Measurements from ENCODE around the gene TADA1. TPM values are rescaled to one million over a fixed set of nuclear protein-coding genes. Genes with fewer than 3 reads are reported as not detected.

Gene TADA1
- total RNA-seq, 2 donors from 2014 or later = 12.0 to 13.1 TPM

GRCh38 chr1:166819974-166820373, 56.1 kb downstream of the TADA1 start:
- H3K27ac Mint-ChIP-seq = no peak overlapping the region
- no peak overlapping the region for H3K4me3 Mint-ChIP-seq
- ATAC-seq (no peak), DNase-seq (no peak)
- no peaks in the 10 kb centered on the region for H3K36me3 Mint-ChIP-seq (ENCODE audit: low read depth)
- H3K4me1 Mint-ChIP-seq = no peaks in the 10 kb centered on the region
- peaks cover 4% of the 10 kb centered on the region for H3K27me3 Mint-ChIP-seq
- no peaks in the 10 kb centered on the region for H3K9me3 ChIP-seq (ENCODE audit: control insufficient read depth, low read length, poor library complexity, severe bottlenecking)

GRCh38 chr1:166814611-166815010, 61.5 kb downstream of the TADA1 start:
- no peaks in the 10 kb centered on the region for H3K9me3 ChIP-seq (ENCODE audit: control insufficient read depth, low read length, poor library complexity, severe bottlenecking)
- H3K27me3 Mint-ChIP-seq = peaks cover 37% of the 10 kb centered on the region
- H3K36me3 Mint-ChIP-seq (ENCODE audit: low read depth) = peaks cover 3% of the 10 kb centered on the region
- H3K4me1 Mint-ChIP-seq = peaks cover 2% of the 10 kb centered on the region
- ATAC-seq = no peak
- DNase-seq = no peak
- no peak overlapping the region for H3K27ac Mint-ChIP-seq
- no peak overlapping the region for H3K4me3 Mint-ChIP-seq

- H3K36me3 Mint-ChIP-seq (ENCODE audit: low read depth) = peaks cover 3% of the 10 kb centered on the region
- no peak overlapping the region for H3K27ac Mint-ChIP-seq
- DNase-seq = no peak
- no peak for ATAC-seq
- H3K4me3 Mint-ChIP-seq = no peak overlapping the region
- peaks cover 2% of the 10 kb centered on the region for H3K4me1 Mint-ChIP-seq
- no peaks in the 10 kb centered on the region for H3K9me3 ChIP-seq (ENCODE audit: control insufficient read depth, low read length, poor library complexity, severe bottlenecking)
- H3K27me3 Mint-ChIP-seq = peaks cover 37% of the 10 kb centered on the region
These were observed 62.4 kb downstream of the TADA1 start for GRCh38 chr1:166813508-166814223.

GRCh38 chr1:166811691-166812090, 64.4 kb downstream of the TADA1 start:
- Mint-ChIP-seq H3K27ac (no peak overlapping the region), H3K36me3 (ENCODE audit: low read depth) (peaks cover 3% of the 10 kb centered on the region), H3K4me1 (peaks cover 2% of the 10 kb centered on the region), H3K4me3 (no peak overlapping the region), H3K27me3 (peaks cover 37% of the 10 kb centered on the region)
- DNase-seq (no peak), ATAC-seq (no peak)
- H3K9me3 ChIP-seq (ENCODE audit: control insufficient read depth, low read length, poor library complexity, severe bottlenecking) = no peaks in the 10 kb centered on the region

GRCh38 chr1:166808952-166809351, 67.1 kb downstream of the TADA1 start:
- Mint-ChIP-seq H3K4me3 (no peak overlapping the region), H3K27me3 (peaks cover 36% of the 10 kb centered on the region), H3K27ac (no peak overlapping the region), H3K4me1 (peaks cover 2% of the 10 kb centered on the region), H3K36me3 (ENCODE audit: low read depth) (peaks cover 3% of the 10 kb centered on the region)
- DNase-seq (no peak), ATAC-seq (no peak)
- H3K9me3 ChIP-seq (ENCODE audit: control insufficient read depth, low read length, poor library complexity, severe bottlenecking) = no peaks in the 10 kb centered on the region

Other genes starting within 250 kb of the TADA1 start
- gene POGK, start 36.8 kb downstream of the TADA1 start, total RNA-seq = 10 to 100 TPM; 24.7 to 27.7 TPM
- under 1 TPM; 0.20 to 0.34 TPM for gene ILDR2, start 99.3 kb upstream of the TADA1 start, total RNA-seq
- gene MAEL, start 113.0 kb upstream of the TADA1 start, total RNA-seq = not detected
- 1 to 10 TPM; 5.3 to 7.6 TPM for gene GPA33, start 214.1 kb upstream of the TADA1 start, total RNA-seq
- not detected for gene STYXL2, start 217.8 kb upstream of the TADA1 start, total RNA-seq